Measurements from ENCODE around the gene FRMD3. TPM values are rescaled to one million over a fixed set of nuclear protein-coding genes. Genes with fewer than 3 reads are reported as not detected.

FRMD3 gene
- total RNA-seq, 1 experiment from 2014 or later, result 0.55 TPM

DNA sequence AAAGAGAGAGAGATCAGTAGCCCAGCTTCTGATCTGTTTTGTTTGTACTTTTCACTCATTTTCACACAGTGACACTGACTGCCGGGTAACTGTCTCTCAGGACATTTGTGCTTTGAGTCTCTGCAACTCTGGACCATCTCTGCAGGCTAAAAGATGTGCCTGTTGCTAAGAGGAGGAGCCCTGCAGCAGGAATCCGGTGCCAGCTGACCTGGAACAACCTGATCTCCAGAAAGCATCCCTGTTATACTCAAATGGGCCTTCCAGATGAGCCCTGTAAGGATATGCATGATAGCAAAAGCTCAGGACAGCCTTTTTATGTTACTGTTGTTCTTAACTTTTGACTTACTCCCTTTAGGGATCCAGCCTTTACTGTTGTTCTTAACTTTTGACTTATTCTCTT is 304.6 kb downstream of the FRMD3 start:
- no peak overlapping the region for H2BK20ac ChIP-seq (ENCODE audit: low read depth, low read length, poor library complexity, severe bottlenecking)
- H2AK5ac ChIP-seq (ENCODE audit: insufficient read length, low read length), result no peak overlapping the region
- Mint-ChIP-seq H3K27ac (no peak overlapping the region), H3K4me1 (peaks cover 20 to 30% of the 10 kb centered on the region in 2 experiments), H3K9me3 (peaks cover 16 to 18% of the 10 kb centered on the region in 2 experiments), H3K4me3 (no peak overlapping the region), H3K36me3 (ENCODE audit: insufficient read depth in 1 of 3, low read depth in 3 of 3) (peaks cover 0 to 18% (median 8%) of the 10 kb centered on the region in 3 experiments; a peak in 4 of 7 replicates), H3K27me3 (ENCODE audit: low read depth) (no peaks in the 10 kb centered on the region)
- H3K27ac ChIP-seq (ENCODE audit: insufficient read length, low read depth, low read length), result no peak overlapping the region
- H3K9me3 ChIP-seq (ENCODE audit: control insufficient read depth, low read depth, low read length), result no peaks in the 10 kb centered on the region
- no peaks in the 10 kb centered on the region for H3K27me3 ChIP-seq (ENCODE audit: insufficient read depth, low read length)
- H4K8ac ChIP-seq (replicated peaks; ENCODE audit: insufficient read length, low read depth, low read length), result no peak overlapping the region
- H3K9ac ChIP-seq (ENCODE audit: extremely low read depth, insufficient read length, low read length), result no peak overlapping the region
- H3K14ac ChIP-seq (ENCODE audit: insufficient read depth, low read length), result no peak overlapping the region
- no peak overlapping the region for H4K5ac ChIP-seq (ENCODE audit: insufficient read length, low read depth, low read length)
- no peak overlapping the region for H3K23ac ChIP-seq (ENCODE audit: insufficient read length, low read depth, low read length)
- TF ChIP-seq, protein P1, sequence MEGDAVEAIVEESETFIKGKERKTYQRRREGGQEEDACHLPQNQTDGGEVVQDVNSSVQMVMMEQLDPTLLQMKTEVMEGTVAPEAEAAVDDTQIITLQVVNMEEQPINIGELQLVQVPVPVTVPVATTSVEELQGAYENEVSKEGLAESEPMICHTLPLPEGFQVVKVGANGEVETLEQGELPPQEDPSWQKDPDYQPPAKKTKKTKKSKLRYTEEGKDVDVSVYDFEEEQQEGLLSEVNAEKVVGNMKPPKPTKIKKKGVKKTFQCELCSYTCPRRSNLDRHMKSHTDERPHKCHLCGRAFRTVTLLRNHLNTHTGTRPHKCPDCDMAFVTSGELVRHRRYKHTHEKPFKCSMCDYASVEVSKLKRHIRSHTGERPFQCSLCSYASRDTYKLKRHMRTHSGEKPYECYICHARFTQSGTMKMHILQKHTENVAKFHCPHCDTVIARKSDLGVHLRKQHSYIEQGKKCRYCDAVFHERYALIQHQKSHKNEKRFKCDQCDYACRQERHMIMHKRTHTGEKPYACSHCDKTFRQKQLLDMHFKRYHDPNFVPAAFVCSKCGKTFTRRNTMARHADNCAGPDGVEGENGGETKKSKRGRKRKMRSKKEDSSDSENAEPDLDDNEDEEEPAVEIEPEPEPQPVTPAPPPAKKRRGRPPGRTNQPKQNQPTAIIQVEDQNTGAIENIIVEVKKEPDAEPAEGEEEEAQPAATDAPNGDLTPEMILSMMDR (conservative IDR thresholded peaks at IDR 0.05), result no peak
- H2BK15ac ChIP-seq (ENCODE audit: low read depth, low read length), result no peak overlapping the region
- no CpG with 5 or more reads among the region's 2 CpGs for WGBS (ENCODE audit: extremely low coverage, insufficient read length, low lambda C conversion rate)
- H4K20me1 ChIP-seq (ENCODE audit: control insufficient read depth, insufficient read depth, insufficient read length), result no peaks in the 10 kb centered on the region
- H4K91ac ChIP-seq (ENCODE audit: insufficient read length, low read depth, low read length), result no peak overlapping the region
- no peak overlapping the region for H2BK12ac ChIP-seq (ENCODE audit: insufficient read length, low read depth, low read length)
- no peak overlapping the region for H3K56ac ChIP-seq (ENCODE audit: insufficient read length, low read depth, low read length)
- H2BK5ac ChIP-seq (ENCODE audit: insufficient read length, low read length), result no peak overlapping the region
- H2BK120ac ChIP-seq (ENCODE audit: low read depth, low read length, poor library complexity, severe bottlenecking), result no peak overlapping the region
- no peak overlapping the region for H2AFZ ChIP-seq (ENCODE audit: low read length)
- H3K23me2 ChIP-seq (ENCODE audit: insufficient read length, low read depth, low read length, poor library complexity, severe bottlenecking), result no peaks in the 10 kb centered on the region
- no peak overlapping the region for H3K4me2 ChIP-seq (ENCODE audit: insufficient read depth, insufficient read length, low read length)
- no peak overlapping the region for H3T11ph ChIP-seq (ENCODE audit: low read length)
- H3K79me1 ChIP-seq (ENCODE audit: insufficient read depth, low read depth, low read length, poor library complexity, severe bottlenecking), result no peaks in the 10 kb centered on the region
- no peak overlapping the region for H3K4ac ChIP-seq (ENCODE audit: low read depth, low read length)
- peaks cover 2% of the 10 kb centered on the region; the same call in 1 of the 2 replicates for H3K4me1 ChIP-seq (ENCODE audit: insufficient read depth, low read length)
- no peak for DNase-seq
- H3K79me2 ChIP-seq (ENCODE audit: insufficient read depth, low read length), result no peaks in the 10 kb centered on the region
- no peak overlapping the region for H3K18ac ChIP-seq (ENCODE audit: insufficient read length, low read depth, low read length)

Data from H9 (cell line).